GM19240 (cell line): ENCODE data around the gene GPX5.

Experiments used
- DNase-seq: peaks from one replicate; pipeline ENCODE4 v3.0.0; 2011; ENCODE audit warnings: low spot score; ENCODE audit not compliant: insufficient read length

Gene GPX5

DNA sequence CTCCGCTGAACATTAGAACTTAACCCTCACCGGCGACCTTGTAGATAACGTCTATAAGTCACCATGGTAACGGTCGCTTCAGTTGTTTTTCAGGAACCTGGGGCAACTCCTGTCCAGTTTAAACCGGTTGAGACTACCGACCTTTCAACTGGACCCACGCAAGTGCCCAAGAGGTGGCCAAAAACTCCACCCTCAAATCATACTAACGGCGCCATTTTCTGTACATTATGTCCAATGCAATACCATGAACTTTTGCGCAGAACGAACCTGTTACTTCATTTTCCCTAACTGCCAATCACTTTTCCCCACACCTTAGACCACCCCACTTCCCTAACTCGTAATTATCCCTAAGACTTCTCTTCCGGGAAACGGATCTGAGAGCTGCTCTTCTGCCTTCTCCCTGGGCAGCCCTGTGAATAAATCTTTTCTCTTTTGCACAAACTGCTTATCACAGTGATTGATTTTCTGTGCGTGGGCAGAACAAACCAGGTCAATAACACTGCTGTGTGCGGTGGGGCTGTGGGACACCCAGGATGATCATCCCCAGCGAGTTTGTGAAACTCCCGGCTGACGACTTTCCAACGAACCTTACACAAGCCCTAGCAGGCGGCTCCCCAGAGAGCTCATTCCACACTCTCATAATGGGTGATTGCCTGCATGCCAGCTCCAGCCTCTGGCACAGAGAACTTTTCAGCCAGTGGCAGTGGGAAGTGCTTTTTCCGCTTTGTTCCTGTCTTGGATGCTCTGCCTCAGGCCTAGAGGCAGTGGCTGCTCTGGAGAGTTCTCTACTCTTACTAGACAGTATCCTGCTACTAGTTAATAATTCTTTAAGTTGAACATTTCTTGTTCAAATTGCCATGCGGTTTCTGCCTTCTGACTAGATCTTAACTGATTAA is 28.6 kb downstream of the GPX5 start:
- DNase-seq: no peak

DNA sequence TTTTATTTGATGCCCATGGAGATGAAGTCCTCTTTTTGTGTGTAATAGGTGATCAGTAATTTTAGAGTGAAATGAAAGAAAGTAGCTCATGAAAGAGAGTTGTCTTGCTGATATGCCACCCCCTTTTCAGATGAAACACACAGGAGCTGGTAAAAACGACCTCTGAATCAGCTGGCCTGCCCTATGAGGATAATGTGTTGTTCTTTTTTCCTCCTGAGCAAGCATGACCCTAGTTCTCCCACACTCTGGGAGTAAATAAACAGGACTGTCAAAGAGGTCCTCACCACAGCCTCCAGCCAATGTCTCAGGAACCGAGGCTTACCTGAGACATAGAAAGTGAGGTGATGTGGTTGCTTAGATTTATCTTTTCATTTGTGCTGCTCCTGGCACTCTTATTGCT is 29.5 kb downstream of the GPX5 start:
- DNase-seq: no peak

DNA sequence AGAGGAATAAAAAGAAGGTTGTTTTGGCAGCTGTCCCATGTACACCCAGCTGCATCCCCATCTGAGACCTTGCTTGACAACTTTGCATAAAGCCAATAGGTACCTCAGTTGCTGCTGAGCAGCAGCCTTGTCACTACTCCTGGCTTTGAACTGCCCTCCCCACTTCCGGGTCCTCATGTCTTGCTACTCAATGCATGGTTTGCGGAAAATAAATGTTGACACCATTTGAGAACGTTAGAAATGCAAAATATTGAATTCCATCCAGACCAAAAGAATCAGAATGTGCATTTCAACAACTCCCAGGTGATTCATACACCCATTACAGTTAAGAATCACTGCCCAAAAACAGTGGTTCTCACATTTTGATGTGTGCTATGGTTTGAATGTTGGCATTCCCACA is 32.9 kb downstream of the GPX5 start:
- no peak for DNase-seq

DNA sequence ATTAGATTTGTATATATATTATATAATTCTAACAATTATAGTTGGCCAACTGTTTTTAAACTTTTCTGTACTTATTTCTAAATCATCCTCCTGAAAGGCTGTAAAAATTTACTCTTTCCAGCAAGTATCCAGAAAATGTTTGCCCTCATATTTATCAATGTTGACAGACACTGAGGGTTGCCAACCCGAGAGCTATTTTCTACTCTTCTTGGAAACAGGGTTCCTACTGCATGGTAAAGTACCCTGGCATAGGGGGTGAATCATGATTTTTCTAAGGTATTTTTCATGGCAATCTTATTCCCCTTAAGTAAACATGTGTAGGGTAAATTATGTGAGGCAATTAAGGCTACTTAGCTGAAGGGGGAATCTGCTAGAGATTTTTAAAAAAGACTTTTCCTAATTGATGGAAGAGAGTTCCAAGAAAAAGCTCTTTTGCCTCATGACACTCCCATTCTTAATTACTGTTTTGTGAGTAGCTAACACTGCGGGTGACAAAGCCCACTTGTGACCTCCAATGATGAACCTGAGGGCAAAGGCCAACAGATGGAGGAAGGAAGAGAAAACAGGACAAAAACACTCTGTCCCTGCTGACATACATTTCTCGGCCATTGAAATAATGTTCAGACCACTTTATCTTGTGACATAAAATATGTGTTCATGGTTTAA is 37.9 kb downstream of the GPX5 start:
- no peak for DNase-seq

- DNase-seq: no peak
These were observed 40.3 kb downstream of the GPX5 start for GRCh38 chr6:28565823-28566526.

- DNase-seq: no peak
These were observed 41.0 kb downstream of the GPX5 start for GRCh38 chr6:28566527-28567252.

GRCh38 chr6:28567506-28567905 is 41.8 kb downstream of the GPX5 start:
- no peak for DNase-seq

GRCh38 chr6:28568515-28569108 is 42.9 kb downstream of the GPX5 start:
- no peak for DNase-seq

- DNase-seq: no peak
These were observed 44.1 kb downstream of the GPX5 start for GRCh38 chr6:28569748-28570147.

DNA sequence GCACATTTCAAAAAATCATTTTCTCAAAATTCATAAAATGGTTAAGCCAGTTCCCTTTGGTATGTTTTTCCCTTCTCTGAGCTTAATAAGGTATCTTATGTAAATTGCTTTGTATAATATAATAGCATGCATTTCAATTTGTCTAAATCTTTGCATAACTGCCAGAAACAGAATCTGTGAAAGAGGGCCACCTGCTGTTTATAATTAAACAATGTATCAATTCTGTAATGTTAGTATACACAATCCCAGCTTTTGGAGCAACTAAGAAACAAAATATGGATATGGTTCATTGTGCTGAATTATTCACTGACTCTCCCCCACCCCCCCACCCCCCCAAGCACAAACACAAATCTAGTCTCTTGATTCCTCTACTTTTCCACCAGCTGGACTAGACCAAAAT is 54.8 kb downstream of the GPX5 start:
- no peak for DNase-seq

DNA sequence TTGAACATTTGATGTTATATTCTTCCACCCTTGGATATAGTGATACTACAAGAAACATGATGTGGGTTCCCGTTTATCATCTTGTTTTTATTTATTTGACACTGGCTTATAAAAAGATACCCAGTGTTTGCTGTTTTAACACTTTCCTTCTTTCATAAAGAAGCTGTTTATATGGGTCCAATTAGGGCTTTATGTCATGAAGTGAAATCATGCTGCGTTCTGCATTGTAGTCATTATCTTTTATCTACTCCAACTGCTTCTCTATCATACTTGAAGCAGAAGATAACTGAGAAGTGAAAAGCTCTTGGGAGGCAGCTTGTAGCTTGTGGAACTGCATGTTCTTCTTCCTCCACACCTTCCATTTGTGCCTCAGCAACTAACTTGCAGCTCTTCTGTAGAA is 57.8 kb downstream of the GPX5 start:
- no peak for DNase-seq
